HepG2 (cell line): ENCODE data around the gene COCH. TPM values are rescaled to one million over a fixed set of nuclear protein-coding genes. Genes with fewer than 3 reads are reported as not detected.
A peak's percentile ranks its signal among the peaks of the same experiment; 100 is the strongest.

ENCODE experiments used
- ATF5 ChIP-seq: sonication (generic); formaldehyde crosslinking; IDR thresholded peaks from 2 replicates; pipeline ENCODE4 v1.4.0; 2020; ENCODE audit warnings: mild to moderate bottlenecking, low read depth, missing genetic modification reagents
- CERS6 ChIP-seq: sonication (generic); formaldehyde crosslinking; IDR thresholded peaks from 2 replicates; pipeline ENCODE4 v1.5.0; 2020; ENCODE audit warnings: missing genetic modification reagents
- DR1 ChIP-seq: sonication (generic); formaldehyde crosslinking; IDR thresholded peaks from 2 replicates; pipeline ENCODE4 v1.8.0; 2021; ENCODE audit warnings: mild to moderate bottlenecking, missing genetic modification reagents, inconsistent platforms
- ELK4 ChIP-seq: sonication (generic); formaldehyde crosslinking; IDR thresholded peaks from 2 replicates; pipeline ENCODE4 v1.9.0; 2021; ENCODE audit warnings: missing genetic modification reagents, borderline replicate concordance
- GATA4 ChIP-seq: sonication (generic); IDR thresholded peaks from 2 replicates; pipeline ENCODE4 v1.6.1; 2016; ENCODE audit warnings: antibody characterized with exemption, low read depth, borderline replicate concordance
- HNF1B ChIP-seq: sonication (generic); formaldehyde crosslinking; IDR thresholded peaks from 2 replicates; pipeline ENCODE4 v1.5.1; 2020; ENCODE audit warnings: mild to moderate bottlenecking, moderate library complexity, missing genetic modification reagents
- HNRNPK ChIP-seq: fragments of 200-400 bp; formaldehyde crosslinking; IDR thresholded peaks from 2 replicates; pipeline ENCODE4 v1.6.1; 2018; ENCODE audit warnings: low read length, low read depth, moderate library complexity, mild to moderate bottlenecking; ENCODE audit not compliant: poor library complexity, severe bottlenecking
- KLF13 ChIP-seq: sonication (generic); formaldehyde crosslinking; IDR thresholded peaks from 2 replicates; pipeline ENCODE4 v1.4.0; 2020; ENCODE audit warnings: mild to moderate bottlenecking, missing genetic modification reagents
- PATZ1 ChIP-seq: sonication (generic); formaldehyde crosslinking; IDR thresholded peaks from 2 replicates; pipeline ENCODE4 v1.4.0; 2020; ENCODE audit warnings: missing genetic modification reagents
- PHF5A ChIP-seq: IDR thresholded peaks from one replicate; pipeline ENCODE4 v1.6.1; 2018; ENCODE audit warnings: low read depth, missing genetic modification reagents; ENCODE audit not compliant: unreplicated experiment
- POLR2G ChIP-seq: fragments of 200-400 bp; formaldehyde crosslinking; IDR thresholded peaks from 2 replicates; pipeline ENCODE4 v1.6.1; 2018; ENCODE audit warnings: mild to moderate bottlenecking, low read depth, low read length, moderate library complexity
- RBM22 ChIP-seq: fragments of 200-400 bp; formaldehyde crosslinking; optimal IDR thresholded peaks from 2 replicates; pipeline ENCODE3; 2017; ENCODE audit warnings: mild to moderate bottlenecking, low read length, moderate library complexity
- RFX5 ChIP-seq: IDR thresholded peaks from 2 replicates; pipeline ENCODE4 v1.6.1; 2011; ENCODE audit warnings: low read depth, low read length, improper control_type of control experiment
- SMYD3 ChIP-seq: sonication (generic); formaldehyde crosslinking; IDR thresholded peaks from 2 replicates; pipeline ENCODE4 v1.8.1; 2023; ENCODE audit warnings: mild to moderate bottlenecking, missing genetic modification reagents
- ZNF33A ChIP-seq: sonication (generic); formaldehyde crosslinking; IDR thresholded peaks from 2 replicates; pipeline ENCODE4 v1.5.1; 2020; ENCODE audit warnings: missing genetic modification reagents, mild to moderate bottlenecking, moderate library complexity, borderline replicate concordance
- ZNF512B ChIP-seq: sonication (generic); formaldehyde crosslinking; IDR thresholded peaks from 2 replicates; pipeline ENCODE4 v1.5.1; 2020; ENCODE audit warnings: missing genetic modification reagents, mild to moderate bottlenecking, borderline replicate concordance
- ZNF615 ChIP-seq: sonication (generic); formaldehyde crosslinking; IDR thresholded peaks from 2 replicates; pipeline ENCODE4 v1.5.0; 2020; ENCODE audit warnings: mild to moderate bottlenecking, missing genetic modification reagents, borderline replicate concordance
- ZNF792 ChIP-seq: IDR thresholded peaks from 2 replicates; pipeline ENCODE4 v1.6.1; 2016
- ZSCAN29 ChIP-seq: sonication (generic); formaldehyde crosslinking; conservative IDR thresholded peaks from 2 replicates; pipeline ENCODE4 v1.4.0; 2020; ENCODE audit warnings: mild to moderate bottlenecking, missing genetic modification reagents
- polyA plus RNA-seq, 8 experiments: library from polyadenylated mRNA; depleted of rRNA in 3 of 8; stranded (reverse) in 7 of 8; unstranded in 1 of 8; fragments of >200 nt; fragmentation: Illumina TruSeq in 4 of 8; extraction: Trizol in 4 of 8; gene quantifications; 2 replicates each; pipeline versions ENCODE4 v1.2.1 to v1.2.3, GENCODE V29; 2011 to 2016; ENCODE audit warnings: low read depth in 4 of 8, missing spikeins in 1 of 8, mixed read lengths in 1 of 8; ENCODE audit not compliant: insufficient read depth in 1 of 8
- total RNA-seq, 5 experiments: library from RNA; depleted of rRNA; stranded (reverse); fragments of >200 nt; fragmentation: Illumina TruSeq; extraction: Trizol; gene quantifications; 2 replicates each; pipeline ENCODE4 v1.2.3, GENCODE V29; 2016; ENCODE audit warnings: low read depth in 1 of 5

The COCH gene
- total and polyA plus RNA-seq, 2 of the 13 experiments (the other 11 are each of a cell fraction or from before 2014, with no cell fraction given) = 78.2 to 79.3 TPM

GRCh38 chr14:30883508-30884294 lies 9.3 kb downstream of the COCH start (continued):
- TF ChIP-seq PATZ1 (CRISPR knock-in tag) (no peak), ZNF792 (no peak), HNRNPK (no peak), CERS6 (CRISPR knock-in tag) (no peak), ELK4 (CRISPR knock-in tag) (no peak), DR1 (no peak), PHF5A (no peak), ZNF615 (CRISPR knock-in tag) (no peak), ZSCAN29 (CRISPR knock-in tag) (no peak), ZNF512B (CRISPR knock-in tag) (no peak), HNF1B (no peak), KLF13 (CRISPR knock-in tag) (no peak), ATF5 (CRISPR knock-in tag) (no peak), GATA4 (no peak), POLR2G (peak; percentile 51; the same call in 1 of the 2 replicates), RBM22 (peak; percentile 76), RFX5 (no peak), SMYD3 (0 out of 2 replicates have a peak, but pooled peaks have one; percentile 45), ZNF33A (CRISPR knock-in tag) (0 out of 2 replicates have a peak, but pooled peaks have one; percentile 13)
